IPS-18c (cell line): ENCODE measurements around the gene NAALADL2.

ENCODE experiments used
- H3K4me3 ChIP-seq: 2 replicates; pipeline ENCODE4 v1.7.0; 2013; ENCODE audit warnings: low read depth, mild to moderate bottlenecking, low read length, moderate library complexity; ENCODE audit not compliant: insufficient read depth
- H3K9me3 ChIP-seq: one replicate; pipeline ENCODE4 v1.6.1; 2013; ENCODE audit warnings: mild to moderate bottlenecking, low read length, moderate library complexity; ENCODE audit not compliant: control insufficient read depth, insufficient read depth

Gene NAALADL2

GRCh38 chr3:175316799-175317198 is 457.7 kb downstream of the NAALADL2 start:
- no peaks in the 10 kb centered on the region for H3K9me3 ChIP-seq
- no peak overlapping the region for H3K4me3 ChIP-seq

GRCh38 chr3:175325440-175325839 is 466.3 kb downstream of the NAALADL2 start:
- no peaks in the 10 kb centered on the region for H3K9me3 ChIP-seq
- H3K4me3 ChIP-seq = no peak overlapping the region

- no peak overlapping the region for H3K4me3 ChIP-seq
- no peaks in the 10 kb centered on the region for H3K9me3 ChIP-seq
Observed at GRCh38 chr3:175326041-175326440, 466.9 kb downstream of the NAALADL2 start.

- no peaks in the 10 kb centered on the region for H3K9me3 ChIP-seq
- H3K4me3 ChIP-seq = no peak overlapping the region
Observed at GRCh38 chr3:175329373-175329772, 470.2 kb downstream of the NAALADL2 start.

GRCh38 chr3:175335229-175335628 is 476.1 kb downstream of the NAALADL2 start:
- H3K4me3 ChIP-seq = no peak overlapping the region
- H3K9me3 ChIP-seq = no peaks in the 10 kb centered on the region

- Histone ChIP-seq H3K9me3 (no peaks in the 10 kb centered on the region), H3K4me3 (no peak overlapping the region)
Observed at GRCh38 chr3:175336406-175337133, 477.4 kb downstream of the NAALADL2 start.

GRCh38 chr3:175337631-175338030 is 478.5 kb downstream of the NAALADL2 start:
- Histone ChIP-seq H3K4me3 (no peak overlapping the region), H3K9me3 (no peaks in the 10 kb centered on the region)

- Histone ChIP-seq H3K4me3 (no peak overlapping the region), H3K9me3 (no peaks in the 10 kb centered on the region)
Observed at GRCh38 chr3:175338775-175339535, 479.8 kb downstream of the NAALADL2 start.

GRCh38 chr3:175340338-175341015 is 481.3 kb downstream of the NAALADL2 start:
- H3K9me3 ChIP-seq = no peaks in the 10 kb centered on the region
- no peak overlapping the region for H3K4me3 ChIP-seq

GRCh38 chr3:175342196-175342595 is 483.1 kb downstream of the NAALADL2 start:
- Histone ChIP-seq H3K9me3 (no peaks in the 10 kb centered on the region), H3K4me3 (no peak overlapping the region)

- Histone ChIP-seq H3K4me3 (no peak overlapping the region), H3K9me3 (no peaks in the 10 kb centered on the region)
Observed at GRCh38 chr3:175343946-175344345, 484.8 kb downstream of the NAALADL2 start.

GRCh38 chr3:175346573-175347356 is 487.6 kb downstream of the NAALADL2 start:
- no peaks in the 10 kb centered on the region for H3K9me3 ChIP-seq
- H3K4me3 ChIP-seq = no peak overlapping the region

GRCh38 chr3:175349168-175349567 is 490.0 kb downstream of the NAALADL2 start:
- Histone ChIP-seq H3K4me3 (no peak overlapping the region), H3K9me3 (no peaks in the 10 kb centered on the region)

GRCh38 chr3:175355801-175356335 is 496.7 kb downstream of the NAALADL2 start:
- H3K4me3 ChIP-seq = no peak overlapping the region
- H3K9me3 ChIP-seq = no peaks in the 10 kb centered on the region

- no peak overlapping the region for H3K4me3 ChIP-seq
- H3K9me3 ChIP-seq = no peaks in the 10 kb centered on the region
Observed at GRCh38 chr3:175356899-175357324, 497.8 kb downstream of the NAALADL2 start.

- Histone ChIP-seq H3K9me3 (no peaks in the 10 kb centered on the region), H3K4me3 (no peak overlapping the region)
Observed at GRCh38 chr3:175357758-175358157, 498.6 kb downstream of the NAALADL2 start.

GRCh38 chr3:175358935-175359334 is 499.8 kb downstream of the NAALADL2 start:
- H3K9me3 ChIP-seq = no peaks in the 10 kb centered on the region
- no peak overlapping the region for H3K4me3 ChIP-seq
